KG1 (cell line): ENCODE data around the gene NOTCH2.
"Not testable (repeated sequence)": the region's sequence is repeated elsewhere in the genome, so short reads cannot be mapped to it uniquely, and the experiment has no call there.

ENCODE experiments used
- DNase-seq: peaks from one replicate; lab custom pipeline; 2025; lab: John Stamatoyannopoulos, UW

Gene NOTCH2

DNA sequence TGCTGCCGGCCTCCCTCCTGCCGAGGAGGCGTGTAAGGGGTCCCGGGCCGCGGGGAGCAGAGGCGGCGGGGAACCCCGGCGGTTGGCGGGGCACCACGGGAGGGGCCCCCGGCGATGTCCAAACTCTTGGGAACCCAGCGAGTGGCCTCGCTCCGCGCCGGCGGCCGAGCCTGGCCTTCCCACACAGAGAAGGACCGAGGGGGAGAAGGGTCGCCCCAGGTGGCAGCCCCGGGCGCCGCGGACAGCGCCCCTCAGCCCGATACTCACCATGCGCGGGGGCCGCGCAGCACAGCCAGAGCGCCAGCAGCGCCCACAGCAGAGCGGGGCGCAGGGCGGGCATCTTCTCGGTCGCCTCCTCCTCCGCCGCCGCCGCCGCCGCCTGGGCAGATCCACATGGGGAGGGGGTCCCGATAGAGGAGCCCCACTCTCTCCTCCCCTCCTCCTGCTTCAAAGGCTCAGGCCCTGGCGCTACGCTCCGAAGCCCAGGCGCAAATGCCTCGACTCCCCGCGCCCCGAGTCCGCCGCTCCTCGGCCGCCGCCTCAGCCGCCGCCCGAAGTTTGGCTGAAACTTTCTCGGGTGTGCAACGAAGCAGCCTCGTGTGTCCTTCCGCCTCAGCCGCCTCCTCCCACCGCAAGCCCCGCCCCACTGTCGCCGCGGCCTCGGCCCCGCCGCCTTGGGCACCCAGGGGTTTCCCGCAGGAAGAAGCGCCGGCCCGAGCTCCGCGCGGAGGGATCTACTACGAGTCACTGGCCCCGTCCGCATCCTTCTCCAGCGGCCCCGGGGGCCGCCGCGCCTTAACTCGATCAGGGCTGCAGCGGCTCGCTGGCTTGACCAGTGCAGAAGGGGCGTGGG is at the start of gene NOTCH2:
Gene NOTCH2 (minus strand): TSS at position 596 of the 853 bp plus-strand sequence. CDS start 256 bp downstream, at position 340.
- not testable (repeated sequence) for DNase-seq

DNA sequence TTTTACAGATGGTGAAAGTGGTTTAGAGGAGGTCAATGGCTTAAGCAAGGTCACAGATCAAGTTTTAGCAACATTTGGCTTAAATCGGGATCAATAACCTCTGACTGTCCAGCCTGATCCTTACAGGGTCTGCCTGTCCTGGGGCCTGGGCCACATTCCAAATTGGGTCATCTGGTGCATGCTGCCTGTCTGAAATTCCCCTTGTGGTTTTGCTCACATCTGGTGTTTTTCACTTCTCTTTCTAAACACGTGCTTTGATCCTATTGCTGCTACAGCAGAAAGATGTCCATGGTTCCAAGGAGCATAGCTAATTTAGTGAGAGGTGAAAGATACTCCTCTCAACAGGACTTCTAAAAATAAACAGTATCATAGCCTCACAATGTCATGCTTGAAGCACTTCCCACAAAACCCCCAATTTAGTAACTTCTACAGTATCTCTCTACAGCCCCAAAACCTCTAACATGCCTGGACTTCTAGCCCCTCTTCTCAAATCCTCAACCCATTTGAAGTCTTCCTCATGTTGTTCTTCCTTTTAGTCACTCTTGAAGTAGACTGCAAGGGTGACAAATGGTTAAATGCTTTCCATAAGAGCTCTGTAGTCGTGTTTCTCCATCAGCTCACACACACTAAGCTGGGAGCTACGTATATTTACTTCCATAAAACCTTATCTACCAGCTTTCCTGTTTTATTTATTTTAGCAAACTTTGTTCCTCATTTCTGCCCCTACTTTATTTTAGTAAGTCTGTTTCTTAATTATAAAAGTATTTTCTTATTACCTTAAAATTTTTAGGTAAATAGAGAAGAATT is 48.1 kb upstream of the NOTCH2 start:
- DNase-seq: not testable (repeated sequence)

DNA sequence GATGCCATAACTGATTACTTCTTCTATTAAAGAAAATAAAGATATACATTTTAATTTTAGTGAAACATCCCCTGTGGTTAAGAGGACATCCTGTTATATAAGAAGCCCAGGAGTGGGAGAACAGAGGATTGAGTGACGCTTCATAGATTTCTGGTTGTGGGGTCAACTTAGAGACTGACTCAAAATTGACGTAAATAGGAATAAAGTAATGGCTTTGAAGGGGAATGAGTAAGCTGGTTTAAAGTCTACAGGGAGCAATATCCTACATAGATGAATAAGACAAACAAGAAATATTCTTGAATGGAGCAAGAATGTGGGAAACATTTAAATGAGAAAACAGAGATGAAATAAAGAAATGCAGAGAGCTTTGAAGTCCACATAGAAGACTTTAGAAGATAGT is 46.6 kb upstream of the NOTCH2 start:
- DNase-seq: not testable (repeated sequence)

DNA sequence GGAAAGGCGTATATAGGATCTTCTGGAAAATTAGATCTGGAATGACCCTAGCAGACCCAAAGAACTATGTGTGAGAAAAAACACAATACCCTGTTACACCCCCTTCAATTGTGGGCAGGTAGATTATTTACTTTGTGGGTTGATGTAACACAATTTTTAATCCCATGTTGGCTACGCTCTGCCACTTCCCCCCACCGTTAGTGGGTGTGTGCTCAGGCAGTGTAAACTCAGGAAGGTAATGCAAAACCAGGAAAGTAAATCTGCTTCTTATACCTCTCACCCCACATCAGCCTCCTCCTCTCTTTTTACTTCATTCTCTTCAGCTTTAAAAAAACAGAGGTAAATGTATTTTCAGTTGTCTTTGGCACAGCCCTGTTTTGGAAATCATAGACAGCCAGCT is 43.7 kb upstream of the NOTCH2 start:
- not testable (repeated sequence) for DNase-seq

DNA sequence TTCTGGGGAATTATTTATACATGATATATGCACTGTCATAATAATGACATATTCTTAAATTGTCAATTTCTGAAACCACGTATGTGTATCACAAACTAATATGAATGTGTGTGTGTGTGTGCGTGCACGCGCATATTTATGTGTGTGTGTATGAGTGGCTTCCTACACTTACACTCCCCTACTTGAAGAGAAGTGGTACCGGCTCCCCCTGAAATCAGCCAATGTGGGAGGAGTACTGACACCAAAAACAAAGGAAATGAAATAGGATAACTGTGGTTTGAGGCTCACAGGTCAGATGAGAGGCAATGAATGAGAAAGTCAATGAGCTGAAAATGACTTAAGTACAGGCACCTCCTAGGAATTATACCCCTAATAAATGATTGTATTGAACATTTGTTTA is 42.8 kb upstream of the NOTCH2 start:
- not testable (repeated sequence) for DNase-seq

DNA sequence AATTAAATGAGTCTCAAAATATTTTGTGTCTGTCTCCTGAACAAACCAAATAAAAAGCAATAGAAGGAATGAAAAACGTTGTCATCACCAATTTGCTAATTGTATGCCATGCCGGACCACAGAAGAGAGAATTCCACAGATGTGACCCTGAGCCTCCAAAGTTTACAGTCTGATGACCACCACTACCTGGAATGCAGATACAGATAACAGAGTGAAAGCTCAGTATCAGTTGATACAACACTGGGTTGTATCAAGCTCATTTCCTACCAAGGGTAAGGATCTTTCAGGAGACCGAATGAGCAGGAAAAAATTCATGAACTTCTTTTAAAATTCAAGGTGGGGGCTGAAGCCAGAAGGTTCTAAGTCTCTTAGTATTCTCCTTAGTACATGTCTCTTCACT is 42.3 kb upstream of the NOTCH2 start:
- DNase-seq: not testable (repeated sequence)

DNA sequence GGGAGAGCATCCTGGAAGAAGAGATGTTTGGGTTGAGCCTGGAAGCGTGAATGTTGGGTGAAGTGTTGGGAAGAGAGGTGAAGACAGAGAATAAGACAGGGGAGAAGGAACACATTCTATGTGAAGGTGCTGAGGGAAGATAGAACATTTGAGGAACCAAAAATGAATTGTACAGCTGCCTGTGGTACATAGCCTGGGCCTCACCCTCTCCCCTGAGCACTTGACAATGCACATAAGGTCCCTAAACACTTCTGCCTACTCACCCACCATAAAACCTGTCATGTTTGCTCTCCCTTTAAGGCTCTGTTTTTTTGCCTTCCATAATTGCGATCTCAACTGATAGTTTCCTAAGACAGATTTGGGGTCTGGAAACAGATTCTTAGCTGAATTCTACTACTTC is 41.5 kb upstream of the NOTCH2 start:
- DNase-seq: not testable (repeated sequence)

DNA sequence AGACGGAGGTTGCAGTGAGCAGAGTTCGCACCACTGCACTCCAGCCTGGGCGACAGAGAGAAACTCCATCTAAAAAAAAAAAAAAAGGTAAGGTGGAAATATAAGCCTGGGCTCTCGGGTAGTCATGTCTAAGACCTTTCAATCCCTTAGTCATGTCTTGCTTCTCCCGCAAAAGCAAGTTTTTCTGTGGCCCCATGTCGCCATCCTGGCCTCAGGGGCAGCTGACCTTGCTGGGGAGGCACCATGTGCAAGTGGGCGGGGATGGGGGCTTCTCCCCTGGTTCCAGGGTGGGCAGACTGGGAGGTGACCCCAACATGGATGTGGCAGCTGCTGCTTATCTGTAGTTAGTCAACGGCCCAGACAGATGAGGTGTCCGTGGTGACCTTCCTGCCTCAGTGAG is 40.2 kb upstream of the NOTCH2 start:
- DNase-seq: not testable (repeated sequence)

DNA sequence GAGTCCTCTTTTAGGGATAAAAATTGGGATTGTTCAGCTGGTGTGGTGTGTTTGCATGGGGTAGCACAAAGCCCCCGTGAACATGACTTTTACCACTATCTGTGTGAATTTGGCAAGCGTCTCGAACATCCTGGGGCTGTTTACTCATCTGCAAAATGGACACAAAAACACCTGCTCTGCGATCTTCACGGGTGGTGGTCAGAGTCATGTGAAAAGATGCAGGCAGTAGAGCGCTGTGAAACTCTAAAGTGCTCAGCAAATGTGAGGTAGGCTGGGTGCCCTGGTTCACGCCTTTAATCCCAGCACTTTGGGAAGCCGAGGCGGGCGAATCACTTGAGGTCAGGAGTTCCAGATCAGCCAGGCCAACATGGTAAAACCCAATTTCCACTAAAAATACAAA is 39.7 kb upstream of the NOTCH2 start:
- DNase-seq: not testable (repeated sequence)

DNA sequence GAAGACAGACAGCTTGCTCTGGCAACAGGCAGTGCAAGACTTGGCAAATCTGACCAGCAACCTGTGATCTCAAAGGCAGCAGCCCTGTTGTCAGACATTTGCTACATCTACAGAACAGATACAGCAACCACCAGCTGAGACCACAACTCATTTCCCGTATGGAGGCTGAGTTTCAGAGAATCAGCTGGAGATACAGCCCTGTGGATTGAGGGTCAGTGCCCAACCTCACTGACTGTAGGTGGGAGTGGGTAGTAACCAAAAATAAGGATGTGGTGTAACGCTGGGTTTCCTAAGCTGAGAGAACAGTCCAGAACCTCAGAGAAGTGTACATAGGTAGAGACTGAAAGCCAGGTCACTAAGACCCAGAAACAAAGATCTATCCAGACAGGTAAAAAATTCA is 35.8 kb upstream of the NOTCH2 start:
- not testable (repeated sequence) for DNase-seq

DNA sequence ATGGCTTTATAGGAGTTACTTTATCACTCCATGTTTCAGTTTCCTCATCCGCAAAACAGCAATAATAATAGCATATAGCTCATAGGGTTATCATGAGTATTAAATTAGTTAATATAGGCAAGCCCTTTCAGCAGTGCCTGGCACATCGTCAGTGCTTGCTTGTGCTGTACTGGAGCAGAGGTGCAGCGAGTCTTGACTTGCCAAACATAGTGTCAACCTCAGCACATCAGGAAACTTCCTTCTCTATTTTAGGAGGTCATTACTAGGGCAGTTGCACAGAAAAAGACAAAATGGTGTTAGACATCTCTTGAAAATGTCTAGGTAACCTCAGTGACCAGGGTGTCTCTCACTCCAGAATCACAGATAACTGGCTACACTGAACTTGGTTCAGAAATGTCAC is 34.3 kb upstream of the NOTCH2 start:
- DNase-seq: not testable (repeated sequence)

DNA sequence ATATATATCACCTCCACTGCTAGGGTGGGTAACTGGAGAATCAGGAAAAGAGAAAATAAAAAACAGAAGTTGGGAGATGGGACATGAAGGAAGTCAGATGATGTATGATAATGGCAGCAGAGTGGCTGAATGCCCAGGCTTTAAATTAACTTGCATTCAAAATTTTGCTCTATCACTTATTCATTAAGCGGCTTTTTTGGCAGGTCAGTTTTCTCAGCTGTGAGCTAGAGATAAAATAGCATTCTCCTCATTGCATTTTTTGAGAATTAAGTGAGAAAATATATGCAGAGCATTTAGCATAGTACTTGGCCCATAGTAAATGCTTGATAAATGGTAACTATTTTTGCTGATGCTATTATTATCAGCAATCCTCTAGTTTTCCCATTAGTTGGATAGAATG is 32.1 kb upstream of the NOTCH2 start:
- not testable (repeated sequence) for DNase-seq

DNA sequence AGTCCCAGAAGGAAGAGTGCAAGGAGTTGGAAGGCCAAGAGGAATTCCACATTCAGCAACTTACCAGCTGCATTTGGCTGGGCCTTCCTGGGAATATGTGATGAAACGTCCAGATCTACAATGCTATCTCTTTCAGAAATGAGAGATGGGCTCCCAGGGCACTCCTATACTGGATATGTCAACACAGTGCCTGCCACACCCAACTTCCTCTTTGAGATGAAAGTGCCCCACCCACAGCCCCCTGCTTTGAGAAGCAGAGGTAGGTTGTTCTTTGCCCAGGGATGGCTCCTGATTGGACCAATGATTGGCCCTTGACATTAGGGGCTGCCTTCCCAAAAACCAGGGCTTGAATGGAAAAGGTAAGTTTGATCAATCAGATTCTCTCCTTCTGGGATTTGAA is 31.1 kb upstream of the NOTCH2 start:
- not testable (repeated sequence) for DNase-seq

DNA sequence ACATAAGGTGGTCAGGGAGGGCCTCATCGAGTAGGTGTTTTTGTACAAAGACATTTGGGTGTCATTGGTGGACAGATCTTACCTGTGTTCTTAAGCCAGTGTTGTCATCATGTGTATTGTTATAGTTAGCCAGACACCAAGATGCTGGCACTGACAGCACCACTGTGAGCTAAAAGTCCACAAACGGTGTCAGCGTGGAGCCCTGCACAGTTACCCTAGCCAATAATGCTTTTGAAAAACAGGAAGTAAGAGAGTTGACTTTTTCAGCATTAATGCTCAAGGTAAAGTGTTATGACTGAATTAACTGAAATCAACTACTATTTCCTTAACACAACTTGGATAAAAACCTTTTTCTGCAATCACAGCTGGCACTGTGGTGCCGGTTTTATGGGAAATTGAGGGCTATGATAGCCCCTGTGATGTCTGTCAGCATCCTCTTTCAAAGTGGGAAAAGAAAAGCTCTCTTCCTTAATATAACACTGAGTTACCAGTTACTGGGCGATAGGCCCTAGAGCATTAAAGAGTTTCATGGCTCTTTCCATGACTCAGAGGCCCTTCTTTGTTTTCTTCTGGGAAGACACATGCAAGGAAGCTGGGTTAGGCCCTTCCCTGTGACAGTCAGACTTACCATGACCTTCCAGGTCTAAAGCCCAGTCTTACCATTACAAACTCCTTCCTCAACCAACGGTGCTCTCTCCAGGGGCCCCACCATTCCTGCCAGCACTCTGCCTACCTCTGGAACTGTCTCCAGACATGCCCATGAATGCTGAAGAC is 29.7 kb upstream of the NOTCH2 start:
- not testable (repeated sequence) for DNase-seq

DNA sequence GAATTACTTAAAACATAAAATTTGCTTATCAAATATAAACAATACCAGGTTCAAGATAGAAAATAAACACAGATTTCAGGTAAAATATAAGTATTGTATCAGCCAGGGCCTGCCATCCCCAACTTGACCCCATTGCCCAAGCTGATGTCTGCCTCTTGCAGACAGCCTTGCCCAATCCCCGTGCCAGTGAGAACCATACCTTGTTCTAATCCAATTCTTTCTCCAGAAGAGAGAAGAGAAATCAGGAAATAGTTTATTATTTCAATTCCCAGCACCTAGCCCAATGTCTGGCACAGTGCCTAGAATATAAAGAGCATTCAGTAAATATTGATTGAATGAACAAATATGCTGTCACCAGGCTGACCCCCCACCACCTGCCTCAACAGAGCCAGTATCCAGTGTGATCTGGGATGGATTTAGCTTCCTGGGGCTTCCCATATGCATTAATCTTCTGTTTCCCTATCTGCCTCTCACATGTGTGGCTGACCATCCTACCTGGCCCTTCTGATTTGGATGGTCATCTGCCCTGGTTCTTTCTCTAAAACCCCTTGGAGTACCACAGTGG is 27.6 kb upstream of the NOTCH2 start:
- DNase-seq: not testable (repeated sequence)

DNA sequence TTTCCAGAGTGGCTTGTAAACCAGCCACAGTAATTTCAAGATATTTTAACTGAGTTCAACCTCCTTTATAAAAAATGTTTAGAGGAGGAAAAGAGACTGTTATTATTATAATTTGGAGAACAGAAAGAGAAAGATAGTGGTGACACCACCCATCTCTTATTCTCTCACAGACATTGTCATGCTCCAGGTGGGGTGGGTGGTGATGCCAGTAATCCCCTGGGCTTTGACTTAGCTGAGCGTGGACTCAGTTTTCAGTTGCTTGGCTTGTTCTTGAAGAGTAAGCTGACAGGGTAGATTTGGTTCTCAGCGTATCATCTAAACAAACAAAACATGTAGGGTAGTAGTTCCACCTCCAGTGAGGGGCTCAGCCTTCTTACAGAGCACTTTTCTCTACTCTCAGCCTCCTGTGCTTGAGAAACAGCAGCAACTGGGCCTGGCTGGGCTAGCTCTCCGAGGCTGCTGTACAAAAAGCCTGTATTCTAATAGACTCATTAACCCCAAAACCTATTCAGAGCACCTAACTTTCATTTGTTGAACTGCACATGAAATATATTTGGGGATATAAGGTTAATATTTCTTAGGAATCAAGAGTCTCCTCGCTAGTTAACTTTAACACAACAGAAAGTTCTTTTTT is 24.2 kb upstream of the NOTCH2 start:
- not testable (repeated sequence) for DNase-seq

DNA sequence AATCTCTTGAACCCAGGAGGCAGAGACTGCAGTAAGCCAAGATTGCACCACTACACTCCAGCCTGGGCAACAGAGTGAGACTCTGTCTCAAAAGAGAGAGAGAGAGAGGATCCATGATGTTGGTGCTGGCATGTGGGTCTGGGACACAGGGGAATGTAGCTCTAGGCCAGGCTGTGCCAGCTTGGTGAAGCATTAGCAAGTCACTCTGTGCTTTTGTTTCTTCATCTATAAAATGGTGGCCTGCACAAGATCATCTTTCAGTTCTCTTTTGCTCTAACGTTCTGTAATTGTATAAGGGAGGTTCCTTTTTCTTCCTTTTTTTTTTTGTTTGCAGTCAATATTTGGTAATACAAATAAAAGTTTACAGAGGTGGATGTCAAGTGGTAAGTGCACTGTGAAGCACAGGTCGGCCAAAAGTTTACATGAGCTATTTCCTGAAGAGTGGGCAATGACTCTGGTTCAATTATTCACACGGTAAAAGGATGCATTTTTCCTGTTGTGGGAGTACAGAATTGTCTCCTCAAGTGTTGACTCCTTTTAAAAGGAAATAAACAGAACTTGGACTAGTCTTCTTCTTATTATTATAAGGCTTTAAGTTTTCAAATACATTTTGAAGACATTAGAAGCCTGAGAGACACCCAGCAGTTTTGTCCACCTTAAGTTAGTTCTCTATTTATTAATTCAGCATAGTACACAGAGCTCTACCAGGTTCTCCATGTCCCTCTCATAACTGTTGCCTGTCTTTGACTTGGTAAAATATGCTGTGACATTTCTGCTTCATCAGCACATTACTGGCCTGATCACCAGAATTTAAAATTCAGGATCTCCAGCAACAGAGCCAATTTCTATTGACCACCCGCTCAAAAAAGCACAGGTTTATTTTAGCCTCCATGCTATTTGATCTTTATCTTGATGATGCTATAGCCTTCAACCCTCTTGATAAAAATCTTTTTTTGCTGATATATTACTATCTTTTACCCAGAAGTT is 23.1 kb upstream of the NOTCH2 start:
- DNase-seq: not testable (repeated sequence)

DNA sequence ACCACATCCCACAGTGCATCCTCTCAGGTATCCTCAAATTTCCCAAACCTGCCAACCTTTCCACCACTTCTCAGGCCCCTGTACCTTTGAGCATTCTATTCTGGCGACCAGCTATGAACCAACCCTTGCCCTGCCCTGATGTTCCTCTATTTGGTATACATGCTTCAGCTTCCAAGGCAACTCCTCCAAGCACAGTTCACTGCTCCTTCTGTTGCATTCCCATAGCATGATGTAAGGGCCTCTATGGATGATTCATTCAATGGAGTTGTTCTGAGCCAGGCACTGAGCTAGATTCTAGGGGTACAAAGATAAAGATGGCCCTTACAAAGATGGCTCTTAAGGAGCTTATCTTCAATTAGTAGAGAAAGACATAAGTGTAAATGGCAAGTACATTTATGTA is 21.4 kb upstream of the NOTCH2 start:
- not testable (repeated sequence) for DNase-seq

DNA sequence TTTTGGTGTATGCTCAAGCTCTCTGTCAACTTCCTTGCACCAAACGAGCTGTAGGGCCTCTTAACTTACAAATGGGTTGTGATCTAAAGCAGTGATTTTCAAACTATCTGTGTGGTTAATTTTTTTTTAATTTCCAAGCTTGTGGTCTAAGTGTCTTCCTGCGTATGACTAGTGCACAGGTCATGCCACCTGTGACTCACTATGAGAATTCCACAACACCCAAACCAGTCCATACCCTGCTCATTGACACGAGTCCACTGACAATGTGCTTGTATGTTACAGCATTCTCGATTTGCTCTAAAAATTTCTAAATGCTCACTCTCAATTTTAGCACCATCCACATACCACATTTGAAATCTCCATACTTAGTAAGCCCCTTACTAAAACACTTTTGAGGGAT is 18.5 kb upstream of the NOTCH2 start:
- DNase-seq: not testable (repeated sequence)

DNA sequence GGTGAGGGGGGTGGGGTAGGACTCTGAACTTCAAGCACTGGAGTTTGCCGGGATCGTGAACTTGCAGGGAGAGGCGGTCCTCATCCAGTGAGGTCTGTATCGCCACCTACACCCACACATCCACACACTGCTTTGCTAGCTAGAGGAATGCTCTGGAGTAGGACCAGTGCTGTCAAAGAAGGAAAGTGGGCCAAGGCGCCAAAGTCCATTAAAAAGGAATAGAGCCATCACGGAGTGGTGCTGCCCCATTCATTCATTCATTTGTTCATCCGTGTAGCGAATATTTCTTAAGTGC is 405 bp upstream of the NOTCH2 start:
- DNase-seq: not testable (repeated sequence)
